Central memory CD8-positive, alpha-beta T cell (primary cell): ENCODE data around the gene MYO16.

Source experiments
- ATAC-seq: fragments of 150-1000 bp; cut with Tn5 transposase; replicated peaks from 2 replicates; pipeline ENCODE4 v1.10.0; 2022; ENCODE audit warnings: mild to moderate bottlenecking, moderate FRiP score, moderate number of reproducible peaks; ENCODE audit not compliant: poor library complexity, severe bottlenecking; ENCODE audit errors: extremely low read depth
- DNase-seq, 2 donors: peaks; one replicate each; pipeline ENCODE4 v3.0.0; 2021; ENCODE audit warnings: low spot score in 2 of 2
- H3K27ac Mint-ChIP-seq: one replicate; pipeline ENCODE4 v1.8.0; 2022; ENCODE audit warnings: low read depth, mild to moderate bottlenecking, moderate library complexity, mixed read lengths
- H3K27me3 Mint-ChIP-seq: one replicate; pipeline ENCODE4 v1.8.0; 2022; ENCODE audit warnings: mixed read lengths
- H3K36me3 Mint-ChIP-seq: one replicate; pipeline ENCODE4 v1.8.0; 2022; ENCODE audit warnings: mild to moderate bottlenecking, moderate library complexity, mixed read lengths; ENCODE audit not compliant: insufficient read depth
- H3K4me1 Mint-ChIP-seq: one replicate; pipeline ENCODE4 v1.8.0; 2022; ENCODE audit warnings: mixed read lengths
- H3K4me3 Mint-ChIP-seq: one replicate; pipeline ENCODE4 v1.8.0; 2022; ENCODE audit warnings: mild to moderate bottlenecking, moderate library complexity, mixed read lengths
- H3K9me3 Mint-ChIP-seq: one replicate; pipeline ENCODE4 v1.8.0; 2022; ENCODE audit warnings: mixed read lengths

The MYO16 gene

DNA sequence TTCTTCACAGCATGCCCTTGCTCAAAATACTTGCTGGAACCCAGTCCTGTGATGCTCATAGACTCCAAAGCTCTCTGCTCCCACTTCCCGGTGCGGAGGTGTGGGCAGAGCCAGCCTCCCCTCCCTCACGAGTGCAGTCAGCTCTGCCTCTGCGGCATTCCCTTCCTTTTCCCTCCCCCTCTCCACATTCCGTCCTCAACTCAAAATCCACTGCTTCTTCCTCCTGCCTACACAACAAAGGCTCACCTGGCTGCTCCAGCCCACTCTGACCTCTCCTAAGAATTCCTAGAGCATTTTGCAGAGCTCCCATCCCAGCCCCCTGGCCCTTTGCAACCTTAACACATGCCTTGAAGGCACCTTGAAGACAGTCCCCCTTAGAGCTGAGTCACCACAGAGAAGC is 527.9 kb downstream of the MYO16 start:
- Mint-ChIP-seq H3K27me3 (no peaks in the 10 kb centered on the region), H3K4me3 (no peak overlapping the region), H3K4me1 (no peaks in the 10 kb centered on the region), H3K36me3 (no peaks in the 10 kb centered on the region), H3K9me3 (peaks cover 15% of the 10 kb centered on the region), H3K27ac (no peak overlapping the region)
- DNase-seq (no peak), ATAC-seq (no peak)

DNA sequence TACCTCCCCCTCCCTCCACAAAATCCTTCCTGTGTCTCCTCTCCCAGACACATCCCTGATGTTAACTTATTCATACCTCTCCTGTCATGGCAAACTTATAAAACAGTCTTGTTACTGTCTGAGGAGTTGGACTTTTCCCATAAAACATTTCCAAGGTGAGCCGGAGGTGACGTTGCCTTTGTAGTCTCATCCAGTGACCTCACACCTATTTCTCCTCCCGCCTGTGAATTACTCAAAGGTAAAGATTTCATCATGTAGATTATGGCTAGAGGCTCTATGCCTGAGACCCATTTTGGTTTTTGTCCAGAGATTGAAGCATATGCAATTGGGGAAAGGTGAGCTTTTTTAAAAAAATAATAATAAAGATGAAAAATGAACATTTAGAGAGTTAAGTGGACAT is 529.0 kb downstream of the MYO16 start:
- H3K27ac Mint-ChIP-seq, result no peak overlapping the region
- H3K27me3 Mint-ChIP-seq, result no peaks in the 10 kb centered on the region
- no peaks in the 10 kb centered on the region for H3K4me1 Mint-ChIP-seq

DNA sequence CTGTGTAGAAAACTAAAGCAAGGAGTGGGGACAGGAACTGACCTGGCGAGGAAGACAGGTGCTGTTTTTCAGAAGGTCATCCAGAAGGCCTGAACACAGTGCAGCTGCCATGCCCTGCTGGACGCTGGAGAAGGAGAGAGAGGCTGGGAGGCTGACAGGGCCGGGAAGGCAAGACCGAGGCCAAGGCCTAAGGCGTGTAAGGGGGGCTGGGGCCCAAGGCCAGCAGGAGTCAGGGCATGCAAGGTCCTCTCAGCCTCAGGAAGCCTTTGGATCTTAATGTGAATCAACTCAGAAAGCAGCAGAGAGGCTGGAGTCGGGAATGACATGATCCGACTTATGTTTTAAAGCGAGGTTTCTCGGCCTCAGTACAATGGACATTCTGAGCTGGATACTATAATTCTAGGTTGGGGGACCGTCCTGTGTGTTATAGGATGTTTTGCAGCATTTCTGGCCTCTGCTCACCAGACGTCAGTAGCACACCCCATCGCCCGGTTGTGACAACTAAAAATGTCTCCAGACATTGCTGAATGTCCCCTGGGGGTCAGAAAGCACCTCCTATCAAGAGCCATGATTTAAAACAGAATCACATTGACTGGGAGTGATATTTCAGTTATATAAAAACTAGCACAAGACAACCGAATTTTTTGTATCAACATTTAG is 530.4 kb downstream of the MYO16 start:
- no peaks in the 10 kb centered on the region for H3K4me1 Mint-ChIP-seq
- no peaks in the 10 kb centered on the region for H3K27me3 Mint-ChIP-seq
- H3K9me3 Mint-ChIP-seq, result peaks cover 15% of the 10 kb centered on the region
- no peak for ATAC-seq
- H3K4me3 Mint-ChIP-seq, result no peak overlapping the region
- no peak overlapping the region for H3K27ac Mint-ChIP-seq
- H3K36me3 Mint-ChIP-seq, result no peaks in the 10 kb centered on the region
- DNase-seq, result no peak

More for the DNA sequence above, 529.0 kb downstream of the MYO16 start:
- ATAC-seq, result no peak
- peaks cover 15% of the 10 kb centered on the region for H3K9me3 Mint-ChIP-seq
- no peak overlapping the region for H3K4me3 Mint-ChIP-seq
- DNase-seq, result no peak
- H3K36me3 Mint-ChIP-seq, result no peaks in the 10 kb centered on the region

DNA sequence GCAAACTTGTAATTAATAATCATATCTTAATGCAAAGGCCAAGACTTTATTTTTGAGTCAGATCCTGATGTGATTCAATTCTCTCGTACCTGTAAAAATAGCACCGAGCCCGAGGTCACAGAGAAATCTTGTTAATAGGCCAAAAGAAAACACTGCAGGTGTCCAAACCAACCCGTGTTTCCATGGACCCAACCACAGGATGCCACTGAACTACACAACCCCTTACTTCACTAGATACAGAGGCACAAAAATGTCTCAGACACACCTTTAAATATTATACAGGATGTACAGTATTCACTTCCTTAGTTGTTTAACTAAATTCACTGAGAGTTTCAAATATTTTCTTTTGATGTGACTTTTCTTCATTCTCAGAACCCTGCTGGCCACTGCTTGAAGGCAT is 530.9 kb downstream of the MYO16 start:
- no peaks in the 10 kb centered on the region for H3K27me3 Mint-ChIP-seq

DNA sequence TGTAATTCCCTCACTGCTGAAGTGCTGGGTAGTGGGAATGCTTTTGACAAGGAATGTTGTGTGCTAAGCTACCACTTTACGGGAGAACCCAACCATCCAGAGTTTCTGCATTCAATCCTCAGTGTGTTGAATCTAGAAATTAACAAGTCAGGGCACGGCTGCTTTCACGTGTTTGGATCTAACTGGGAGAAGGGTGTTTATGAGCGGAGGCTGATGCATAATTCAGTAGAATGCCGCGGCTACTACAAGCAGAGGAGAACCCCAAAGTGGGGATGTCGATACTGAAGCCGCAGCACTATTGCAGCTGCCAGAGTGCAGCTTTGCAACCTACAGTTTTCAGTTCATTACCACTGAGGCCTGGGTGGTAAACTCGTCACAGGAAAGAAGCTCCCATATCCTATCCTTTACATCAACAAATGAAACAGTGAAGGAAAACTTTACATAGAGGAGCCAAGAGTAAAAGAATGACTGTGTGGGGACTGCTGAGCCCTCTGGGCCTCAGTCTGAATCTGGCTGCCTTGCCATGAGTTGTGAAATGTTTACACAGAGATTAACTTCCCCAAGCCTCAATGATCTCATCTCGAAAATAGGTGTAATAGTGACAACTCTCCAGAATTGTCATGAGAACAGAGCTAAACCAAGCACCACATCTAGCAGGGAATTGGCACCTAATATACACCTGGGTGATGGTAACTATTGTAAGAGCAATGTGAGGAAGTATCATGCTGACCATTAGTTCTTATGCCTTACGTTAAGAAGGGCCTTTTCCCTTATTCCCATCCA is 531.7 kb downstream of the MYO16 start:
- H3K4me3 Mint-ChIP-seq, result no peak overlapping the region
- no peak for ATAC-seq

More for the DNA sequence above, 530.9 kb downstream of the MYO16 start:
- DNase-seq (no peak), ATAC-seq (no peak)
- H3K9me3 Mint-ChIP-seq, result peaks cover 15% of the 10 kb centered on the region
- H3K27ac Mint-ChIP-seq, result no peak overlapping the region
- H3K4me1 Mint-ChIP-seq, result no peaks in the 10 kb centered on the region
- no peaks in the 10 kb centered on the region for H3K36me3 Mint-ChIP-seq
- H3K4me3 Mint-ChIP-seq, result no peak overlapping the region

DNA sequence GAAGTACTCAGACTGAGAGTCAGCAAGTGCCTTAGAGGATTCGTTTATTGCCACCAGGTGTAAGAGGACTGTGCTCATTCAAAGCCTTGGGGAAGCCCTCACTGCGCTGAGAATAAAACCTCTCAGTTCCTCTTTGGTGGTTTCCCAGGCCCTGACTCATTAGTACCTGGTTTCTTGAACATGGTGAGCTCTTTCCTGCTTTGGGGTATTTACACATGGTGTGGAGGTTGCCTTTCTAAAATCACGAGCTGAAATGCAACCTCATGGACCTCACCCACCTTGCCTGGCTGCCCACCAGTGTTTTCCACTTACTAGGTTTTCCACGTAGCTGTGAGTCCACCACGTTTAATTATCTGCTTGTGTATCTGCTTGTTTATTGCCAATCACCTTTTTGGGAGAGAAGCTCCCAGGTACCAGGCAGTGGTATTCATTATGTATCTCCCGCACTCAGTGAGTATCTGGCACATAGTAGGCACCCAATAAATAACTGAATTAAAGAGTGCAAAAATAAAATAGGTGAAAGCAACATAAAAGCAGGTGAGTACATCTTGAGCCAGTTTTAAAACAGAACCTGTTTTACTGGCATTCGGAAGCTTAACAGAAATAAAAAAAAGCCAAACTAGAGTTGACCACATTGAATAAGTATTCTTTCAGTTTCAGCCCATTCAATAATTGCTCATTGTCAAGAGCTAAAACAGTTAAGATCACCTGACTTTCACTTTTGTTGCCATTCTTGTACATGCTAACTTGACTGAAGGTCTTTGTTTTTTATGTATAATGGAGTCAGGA is 533.0 kb downstream of the MYO16 start:
- Mint-ChIP-seq H3K4me3 (no peak overlapping the region), H3K36me3 (no peaks in the 10 kb centered on the region), H3K27me3 (no peaks in the 10 kb centered on the region), H3K9me3 (peaks cover 18% of the 10 kb centered on the region), H3K27ac (no peak overlapping the region), H3K4me1 (no peaks in the 10 kb centered on the region)
- ATAC-seq, result peak; percentile 58
- no peak for DNase-seq

More for the DNA sequence above, 531.7 kb downstream of the MYO16 start:
- Mint-ChIP-seq H3K27ac (no peak overlapping the region), H3K4me1 (no peaks in the 10 kb centered on the region), H3K27me3 (no peaks in the 10 kb centered on the region), H3K9me3 (peaks cover 16% of the 10 kb centered on the region), H3K36me3 (no peaks in the 10 kb centered on the region)
- no peak for DNase-seq

DNA sequence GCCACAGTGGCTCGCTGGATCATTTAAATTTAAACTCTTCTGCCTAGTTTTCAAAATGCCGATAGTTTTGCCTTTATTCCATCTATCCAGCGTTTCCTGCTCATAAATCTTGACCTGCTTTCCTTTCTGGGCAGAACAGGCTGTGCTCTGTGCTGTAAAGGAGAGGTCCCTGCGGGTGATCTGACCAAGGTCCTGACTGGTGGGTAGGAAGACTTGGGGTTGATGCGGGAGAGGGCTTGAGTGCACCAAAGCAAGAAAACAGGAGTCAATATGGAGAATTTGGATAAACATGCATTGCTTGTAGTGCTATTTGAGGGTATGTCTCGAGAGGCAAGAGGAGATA is 533.6 kb downstream of the MYO16 start:
- Mint-ChIP-seq H3K36me3 (no peaks in the 10 kb centered on the region), H3K4me3 (no peak overlapping the region), H3K4me1 (no peaks in the 10 kb centered on the region), H3K27me3 (no peaks in the 10 kb centered on the region), H3K9me3 (peaks cover 14% of the 10 kb centered on the region), H3K27ac (no peak overlapping the region)
- no peak for ATAC-seq
- no peak for DNase-seq

DNA sequence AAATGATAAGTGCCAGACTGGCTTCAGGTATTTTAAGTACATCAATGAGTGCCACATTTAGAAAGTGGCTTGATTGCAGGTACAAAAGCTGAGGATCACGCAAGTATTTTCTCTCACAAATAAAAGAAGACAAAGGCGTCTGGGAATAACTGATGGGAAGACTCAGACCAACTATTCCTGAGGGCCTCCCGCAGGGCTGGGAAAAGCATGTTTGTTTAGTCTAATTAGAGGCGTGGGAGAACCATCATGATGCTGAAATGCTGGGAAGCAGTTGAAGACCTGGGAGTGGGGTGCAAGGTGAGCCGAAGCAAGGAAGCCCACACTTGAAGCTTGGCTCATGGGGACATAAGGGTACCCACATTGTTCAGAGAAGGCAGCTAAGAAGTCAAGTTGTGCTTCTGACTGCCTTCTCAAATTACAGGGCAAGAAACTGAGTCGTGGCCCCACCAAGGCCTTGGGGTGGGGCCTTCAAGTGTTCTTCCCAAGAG is 536.0 kb downstream of the MYO16 start:
- no peak overlapping the region for H3K4me3 Mint-ChIP-seq
- DNase-seq (no peak), ATAC-seq (no peak)
- peaks cover 17% of the 10 kb centered on the region for H3K9me3 Mint-ChIP-seq
- H3K36me3 Mint-ChIP-seq, result no peaks in the 10 kb centered on the region
- no peak overlapping the region for H3K27ac Mint-ChIP-seq
- H3K27me3 Mint-ChIP-seq, result no peaks in the 10 kb centered on the region
- H3K4me1 Mint-ChIP-seq, result no peaks in the 10 kb centered on the region

DNA sequence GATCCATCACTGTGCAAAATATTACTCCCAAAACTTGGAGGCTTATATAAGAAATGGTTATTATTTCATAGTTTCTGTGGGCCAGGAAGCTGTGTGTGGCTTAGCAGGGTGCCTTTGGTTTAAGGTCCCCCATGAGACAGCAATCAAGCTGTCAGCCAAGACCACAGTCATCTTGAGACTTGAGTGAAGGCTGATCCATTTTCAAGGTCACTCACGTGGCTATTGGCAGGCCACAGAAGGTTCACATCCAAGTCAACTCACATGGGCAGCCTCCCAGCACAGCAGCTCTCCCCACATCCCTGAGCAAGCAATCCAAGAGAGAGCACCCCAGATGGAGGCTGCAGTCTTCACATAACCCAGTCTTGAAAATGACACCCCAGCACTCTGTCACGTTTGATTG is 537.4 kb downstream of the MYO16 start:
- no peaks in the 10 kb centered on the region for H3K27me3 Mint-ChIP-seq
- ATAC-seq (no peak), DNase-seq (no peak)
- no peak overlapping the region for H3K27ac Mint-ChIP-seq
- no peak overlapping the region for H3K4me3 Mint-ChIP-seq
- no peaks in the 10 kb centered on the region for H3K4me1 Mint-ChIP-seq
- H3K36me3 Mint-ChIP-seq, result no peaks in the 10 kb centered on the region
- peaks cover 17% of the 10 kb centered on the region for H3K9me3 Mint-ChIP-seq

DNA sequence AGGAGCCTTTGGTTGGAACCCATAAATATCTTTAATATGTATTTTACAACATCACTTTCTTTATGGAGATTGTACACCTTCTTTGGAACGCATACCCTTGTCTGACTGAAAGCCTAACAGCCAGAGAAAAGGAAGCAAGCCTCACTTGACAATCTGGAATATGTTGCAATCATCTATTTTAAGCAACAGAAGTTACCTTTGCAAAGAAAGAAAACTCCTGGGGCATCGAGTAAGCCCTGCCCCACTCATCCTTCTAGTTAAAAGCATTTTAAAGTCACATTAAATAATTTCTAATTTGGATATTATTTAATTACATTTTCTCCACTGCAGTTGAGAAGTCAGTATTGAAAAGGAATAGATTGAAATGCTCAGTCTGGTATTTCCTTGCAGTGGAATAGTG is 542.7 kb downstream of the MYO16 start:
- no peaks in the 10 kb centered on the region for H3K4me1 Mint-ChIP-seq
- H3K4me3 Mint-ChIP-seq, result no peak overlapping the region
- H3K9me3 Mint-ChIP-seq, result peaks cover 24% of the 10 kb centered on the region
- H3K36me3 Mint-ChIP-seq, result peaks cover 2% of the 10 kb centered on the region
- H3K27me3 Mint-ChIP-seq, result no peaks in the 10 kb centered on the region
- ATAC-seq (no peak), DNase-seq (no peak)
- H3K27ac Mint-ChIP-seq, result no peak overlapping the region

DNA sequence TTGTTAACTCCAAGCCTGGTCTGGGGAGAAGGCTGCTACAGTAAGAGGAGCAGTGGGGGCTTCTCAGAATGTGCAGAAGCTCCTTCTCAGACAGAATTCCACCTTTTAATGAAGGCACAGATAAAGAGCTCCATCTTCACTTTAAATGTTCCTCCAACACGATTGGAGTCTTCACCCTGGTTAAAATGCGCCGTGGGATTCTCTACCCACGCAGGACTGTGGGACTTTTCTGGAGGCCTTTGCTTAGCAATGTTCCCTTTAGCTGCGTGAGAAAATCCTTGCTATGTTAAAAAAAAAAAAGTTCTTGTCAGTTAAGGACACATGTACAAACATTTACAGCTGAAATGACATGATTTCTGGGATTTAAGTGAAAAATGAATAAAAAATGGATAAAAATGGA is 546.3 kb downstream of the MYO16 start:
- no peaks in the 10 kb centered on the region for H3K4me1 Mint-ChIP-seq
- ATAC-seq (no peak), DNase-seq (no peak)
- H3K4me3 Mint-ChIP-seq, result no peak overlapping the region
- no peak overlapping the region for H3K27ac Mint-ChIP-seq
- H3K9me3 Mint-ChIP-seq, result peaks cover 22% of the 10 kb centered on the region
- peaks cover 2% of the 10 kb centered on the region for H3K36me3 Mint-ChIP-seq
- no peaks in the 10 kb centered on the region for H3K27me3 Mint-ChIP-seq

DNA sequence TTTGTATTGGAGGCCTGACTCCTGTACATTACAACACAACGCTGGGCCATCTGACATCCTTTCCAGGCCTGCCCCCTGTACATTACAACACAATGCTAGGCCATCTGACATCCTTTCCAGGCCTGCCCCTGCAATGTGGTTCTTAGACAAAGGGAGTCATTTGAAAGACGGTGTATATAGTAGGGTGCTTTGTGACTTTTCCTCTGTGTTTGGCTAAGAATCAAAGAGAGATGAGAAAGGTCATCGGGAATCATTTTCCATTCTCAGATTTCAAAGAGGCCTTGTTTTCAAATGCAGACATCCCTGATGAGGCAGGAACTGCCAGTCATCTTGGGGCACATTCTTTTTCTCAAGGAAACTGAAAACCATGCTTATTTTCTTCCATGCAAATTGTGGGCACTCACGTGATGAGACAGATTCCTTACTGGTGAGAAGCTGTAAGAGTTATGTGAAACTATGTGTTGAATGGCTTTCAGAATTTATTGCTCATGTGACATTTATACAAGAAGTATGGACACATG is 551.6 kb downstream of the MYO16 start:
- peaks cover 12% of the 10 kb centered on the region for H3K9me3 Mint-ChIP-seq
- H3K4me3 Mint-ChIP-seq, result no peak overlapping the region
- H3K27me3 Mint-ChIP-seq, result no peaks in the 10 kb centered on the region
- ATAC-seq (no peak), DNase-seq (no peak)
- H3K27ac Mint-ChIP-seq, result no peak overlapping the region
- no peaks in the 10 kb centered on the region for H3K4me1 Mint-ChIP-seq
- H3K36me3 Mint-ChIP-seq, result peaks cover 2% of the 10 kb centered on the region
